GM12891 (cell line): Measurements from ENCODE around the gene SPARC.

Source experiments
- PAX5 ChIP-seq: IDR thresholded peaks from 2 replicates; pipeline ENCODE4 v1.6.1; 2011; ENCODE audit warnings: low read length, moderate library complexity, mild to moderate bottlenecking; ENCODE audit not compliant: insufficient read depth, severe bottlenecking
- POLR2A ChIP-seq: IDR thresholded peaks from 2 replicates; pipeline ENCODE4 v1.6.1; 2011; ENCODE audit warnings: low read depth, low read length, control low read depth
- POLR2AphosphoS5 ChIP-seq: IDR thresholded peaks from 2 replicates; pipeline ENCODE4 v1.6.1; 2011; ENCODE audit warnings: low read depth, low read length, control low read depth
- SPI1 ChIP-seq: IDR thresholded peaks from 2 replicates; pipeline ENCODE4 v1.6.1; 2011; ENCODE audit warnings: low read depth, low read length, control low read depth

DNA sequence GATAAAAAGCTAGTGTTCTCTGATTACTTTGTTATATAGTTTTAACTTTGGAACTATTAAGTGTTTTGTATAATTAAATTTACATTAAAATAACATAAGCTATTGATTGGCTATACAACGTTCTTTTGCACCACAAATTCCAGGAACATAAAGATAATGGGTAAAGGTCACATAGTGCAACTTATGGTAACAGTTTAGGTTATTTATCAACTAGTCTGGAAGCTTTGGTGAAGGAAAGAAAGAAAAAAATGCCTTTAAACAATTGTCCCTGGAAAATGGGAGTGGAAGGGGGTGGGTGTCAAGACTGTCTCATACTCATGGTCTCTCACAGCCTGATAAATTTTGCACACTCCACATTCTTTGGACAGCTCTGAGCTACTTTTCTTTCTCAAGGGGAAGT is 17.1 kb upstream of the SPARC start:
- TF ChIP-seq POLR2A (no peak), POLR2AphosphoS5 (no peak), PAX5 (no peak), SPI1 (no peak)
